ENCODE data around the gene RXRA.
"Not testable (repeated sequence)": the region's sequence is repeated elsewhere in the genome, so short reads cannot be mapped to it uniquely, and the experiment has no call there.

The RXRA gene

GRCh38 chr9:134308639-134309220 lies 17.5 kb upstream of the RXRA start:
- DNase-seq (ENCODE audit: low read depth) = not testable (repeated sequence)

DNA sequence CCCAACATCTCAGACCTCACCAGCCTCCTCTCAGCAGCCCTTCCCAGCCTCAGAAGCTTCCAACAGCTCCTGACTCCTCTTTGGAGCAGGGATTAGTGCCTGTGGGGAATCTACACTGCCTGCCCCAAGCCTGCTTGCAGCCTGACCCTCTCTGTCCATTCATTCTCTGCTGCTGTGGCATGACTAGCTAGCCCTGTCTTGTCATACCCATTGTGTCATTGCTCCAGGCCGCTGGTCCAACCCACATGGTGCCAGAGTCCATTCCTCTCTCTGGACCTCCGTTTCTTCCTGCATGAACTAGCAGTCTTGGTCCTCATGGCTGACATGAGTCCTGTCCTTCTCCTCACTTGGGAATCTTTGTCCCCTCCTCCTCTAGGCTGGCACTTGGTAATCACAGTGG lies 12.8 kb upstream of the RXRA start:
- DNase-seq (ENCODE audit: low read depth) = no peak

GRCh38 chr9:134314039-134314949 lies 12.0 kb upstream of the RXRA start:
- DNase-seq (ENCODE audit: low read depth) = no peak

- no peak for DNase-seq (ENCODE audit: low read depth)
Measured at GRCh38 chr9:134314950-134315715, 11.1 kb upstream of the RXRA start.

DNA sequence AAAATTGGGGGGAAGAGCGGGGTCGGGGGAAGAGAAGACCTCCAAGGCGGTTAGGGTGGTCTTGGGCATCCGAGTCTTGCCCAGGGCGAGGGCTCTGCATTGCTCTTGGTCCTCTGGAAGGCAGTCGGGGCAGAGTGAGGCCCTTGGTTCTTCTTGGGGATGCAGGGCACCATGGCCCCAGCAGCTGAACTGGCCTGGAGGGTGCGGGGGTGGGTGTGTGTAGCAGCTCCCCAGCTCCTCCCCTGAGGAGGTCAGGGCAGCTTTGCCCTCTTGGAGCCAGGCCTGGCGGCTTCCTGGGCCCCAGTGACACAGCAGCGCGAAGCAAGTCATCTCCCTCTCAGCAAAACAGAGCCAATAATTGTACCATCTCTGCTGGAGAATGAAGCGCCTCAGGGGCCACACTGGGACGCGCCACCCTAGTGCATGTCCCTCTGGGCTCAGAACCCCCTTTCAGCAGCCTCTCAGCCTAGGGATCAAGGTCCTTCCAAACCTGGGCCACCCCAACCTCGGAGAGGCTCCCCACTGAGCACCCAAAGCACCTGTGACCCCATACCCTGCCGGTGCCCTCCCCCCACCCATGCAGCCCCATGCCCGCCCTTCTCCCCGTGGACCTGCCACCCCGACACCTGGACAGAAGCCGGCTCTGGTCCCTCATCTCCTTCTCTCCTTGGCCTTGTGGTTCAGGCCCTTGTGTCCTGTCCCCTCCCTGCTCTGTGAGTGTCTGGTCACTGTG lies 10.4 kb upstream of the RXRA start:
- DNase-seq (ENCODE audit: low read depth) = no peak

- no peak for DNase-seq (ENCODE audit: low read depth)
Measured at GRCh38 chr9:134316449-134317160, 9.7 kb upstream of the RXRA start.

DNA sequence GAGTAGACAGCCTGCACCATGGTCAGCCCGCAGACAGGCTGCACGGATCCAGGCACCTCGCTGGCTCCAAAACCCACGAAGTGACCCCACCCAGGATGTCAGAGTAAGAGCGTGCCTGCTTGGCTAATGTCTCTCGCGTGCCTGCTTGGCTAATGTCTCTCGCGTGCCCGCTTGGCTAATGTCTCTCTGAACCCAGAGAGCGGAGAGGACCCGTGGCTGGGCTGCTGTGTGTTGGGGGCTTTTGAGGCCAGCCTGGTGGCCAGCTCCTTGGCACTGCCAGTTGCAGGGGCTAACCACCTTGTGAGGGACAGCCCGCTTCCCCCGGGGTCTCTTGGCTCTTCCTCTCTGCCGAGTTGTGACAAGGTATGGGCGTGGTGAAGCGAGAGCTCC lies 8.9 kb upstream of the RXRA start:
- no peak for DNase-seq (ENCODE audit: low read depth)

GRCh38 chr9:134317790-134318414 lies 8.4 kb upstream of the RXRA start:
- no peak for DNase-seq (ENCODE audit: low read depth)

- DNase-seq (ENCODE audit: low read depth) = no peak
Measured at GRCh38 chr9:134318481-134318891, 7.8 kb upstream of the RXRA start.

DNA sequence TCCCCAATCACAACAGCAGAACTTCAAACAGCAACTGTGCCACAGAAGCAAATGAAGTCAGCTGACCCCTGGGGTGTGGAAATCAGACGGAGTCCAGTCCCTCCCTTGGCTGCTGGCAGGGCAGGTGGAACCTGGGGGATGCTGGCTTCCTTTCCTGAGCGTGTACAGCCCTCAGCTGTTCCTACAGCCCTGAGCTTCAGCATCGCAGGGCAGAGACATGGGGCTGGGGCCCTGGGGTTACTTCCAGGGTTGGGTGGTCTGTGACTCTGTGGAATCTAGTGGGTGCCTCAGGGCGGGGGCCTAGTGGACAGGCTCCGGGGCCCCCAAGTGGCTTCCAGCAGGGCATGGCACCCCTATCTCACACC lies 7.3 kb upstream of the RXRA start:
- no peak for DNase-seq (ENCODE audit: low read depth)

- no peak for DNase-seq (ENCODE audit: low read depth)
Measured at GRCh38 chr9:134319306-134320125, 6.7 kb upstream of the RXRA start.

DNA sequence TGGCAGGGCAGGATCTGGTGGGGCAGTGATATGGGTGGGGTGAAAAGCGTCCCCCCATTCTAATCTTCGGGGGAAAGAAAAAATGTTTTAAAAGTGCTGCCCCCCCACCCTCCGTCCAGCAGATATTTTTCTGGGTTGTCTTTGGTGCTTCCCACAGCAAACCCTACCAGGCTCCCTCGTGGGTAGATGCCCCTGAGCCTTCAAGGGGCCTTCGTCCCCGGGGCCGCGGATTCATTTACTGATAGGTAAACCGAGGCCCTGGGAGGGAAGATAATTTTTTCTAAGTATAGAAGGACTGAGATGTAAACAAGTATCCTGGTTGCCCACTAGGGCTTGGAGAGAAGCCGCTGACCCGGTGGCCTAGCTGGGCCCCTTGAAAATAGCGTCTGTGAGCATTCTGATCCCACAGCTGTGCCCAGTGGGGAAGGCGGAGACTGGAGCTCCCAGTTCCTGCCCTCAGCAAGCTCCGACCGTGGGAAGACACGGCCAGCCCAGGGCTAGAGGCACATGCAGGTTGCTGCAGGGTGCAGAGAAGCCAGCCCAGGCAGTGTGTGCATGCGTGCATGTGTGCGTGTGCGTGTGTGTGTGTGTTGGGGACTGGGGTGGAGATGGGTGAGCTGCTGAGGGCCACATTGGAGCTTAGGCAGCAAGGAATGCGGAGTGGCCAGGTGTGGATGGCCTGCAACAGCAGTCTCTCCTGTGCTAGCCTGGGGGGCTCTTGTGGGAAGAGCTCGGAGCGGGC lies 6.0 kb upstream of the RXRA start:
- DNase-seq (ENCODE audit: low read depth) = no peak

DNA sequence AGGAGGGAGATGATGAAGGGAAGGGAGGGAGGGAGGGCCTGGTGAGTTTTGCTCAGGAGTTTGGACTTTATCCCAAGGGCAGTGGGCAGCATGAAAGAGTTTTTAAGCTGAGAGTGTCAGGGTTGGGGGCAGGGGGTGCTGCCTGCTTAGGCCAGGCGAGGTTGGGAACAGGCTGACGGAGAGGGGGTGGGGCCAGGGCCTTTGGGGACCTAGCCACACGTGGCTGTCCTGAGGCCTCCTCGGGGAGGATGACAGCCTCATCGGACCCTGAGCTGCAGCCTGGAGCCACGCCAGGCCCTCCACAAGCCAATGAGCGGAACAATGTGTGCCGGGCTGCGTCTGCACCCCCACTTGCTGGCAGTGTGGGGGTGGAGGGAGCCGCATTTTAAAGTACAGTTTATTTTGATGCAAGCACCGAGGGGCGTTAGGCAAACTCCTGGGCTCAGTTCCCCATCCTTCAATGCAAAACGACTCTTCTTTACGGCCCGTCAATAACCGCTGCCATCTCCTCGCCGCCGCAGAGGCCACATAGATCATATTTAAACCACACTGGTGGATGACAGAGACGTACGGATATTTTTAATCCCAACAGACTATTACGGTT lies 5.3 kb upstream of the RXRA start:
- no peak for DNase-seq (ENCODE audit: low read depth)

DNA sequence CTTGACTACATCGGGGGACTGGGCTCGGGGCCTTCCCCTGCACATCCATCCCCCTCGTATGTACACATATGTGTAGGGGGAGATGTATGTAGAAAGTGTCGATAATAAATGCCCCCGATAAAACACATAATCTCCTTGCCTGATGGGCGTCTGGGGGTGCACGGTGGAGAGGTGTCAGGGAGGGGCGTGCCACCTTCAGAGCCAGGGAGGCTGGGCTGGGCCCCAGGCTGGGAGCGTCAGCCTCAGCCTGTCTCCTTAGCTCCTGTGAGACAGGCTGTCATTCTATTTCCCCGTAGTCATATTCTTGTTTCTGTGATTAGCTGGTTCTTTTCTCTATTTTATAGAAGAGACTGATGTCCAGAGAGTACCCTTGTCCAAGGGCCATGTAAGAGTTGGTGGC lies 4.7 kb upstream of the RXRA start:
- no peak for DNase-seq (ENCODE audit: low read depth)

GRCh38 chr9:134321946-134322741 lies 4.1 kb upstream of the RXRA start:
- no peak for DNase-seq (ENCODE audit: low read depth)

DNA sequence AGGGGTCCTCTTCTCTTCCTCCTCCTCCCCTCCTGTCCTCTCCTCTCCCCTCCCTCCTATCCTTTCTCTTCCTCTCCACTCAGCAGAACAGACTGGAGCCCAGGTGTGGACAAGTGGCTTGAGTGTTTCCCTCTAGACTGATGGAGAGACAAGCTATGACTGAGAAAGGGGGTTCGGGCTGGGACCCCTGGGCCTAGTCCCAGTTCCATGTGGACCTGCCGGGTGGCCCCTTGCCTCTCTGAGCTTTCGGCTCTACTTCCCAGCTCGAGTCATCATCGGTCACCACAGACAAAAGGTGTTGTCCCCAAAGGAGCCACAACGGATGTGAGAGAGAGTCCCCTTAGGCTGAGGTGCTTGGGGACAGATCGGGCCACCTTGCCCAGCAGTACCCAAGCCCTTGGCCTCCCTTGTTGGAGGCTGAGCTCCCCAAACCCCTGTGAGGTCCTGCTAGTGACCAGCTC lies 3.4 kb upstream of the RXRA start:
- DNase-seq (ENCODE audit: low read depth) = no peak

DNA sequence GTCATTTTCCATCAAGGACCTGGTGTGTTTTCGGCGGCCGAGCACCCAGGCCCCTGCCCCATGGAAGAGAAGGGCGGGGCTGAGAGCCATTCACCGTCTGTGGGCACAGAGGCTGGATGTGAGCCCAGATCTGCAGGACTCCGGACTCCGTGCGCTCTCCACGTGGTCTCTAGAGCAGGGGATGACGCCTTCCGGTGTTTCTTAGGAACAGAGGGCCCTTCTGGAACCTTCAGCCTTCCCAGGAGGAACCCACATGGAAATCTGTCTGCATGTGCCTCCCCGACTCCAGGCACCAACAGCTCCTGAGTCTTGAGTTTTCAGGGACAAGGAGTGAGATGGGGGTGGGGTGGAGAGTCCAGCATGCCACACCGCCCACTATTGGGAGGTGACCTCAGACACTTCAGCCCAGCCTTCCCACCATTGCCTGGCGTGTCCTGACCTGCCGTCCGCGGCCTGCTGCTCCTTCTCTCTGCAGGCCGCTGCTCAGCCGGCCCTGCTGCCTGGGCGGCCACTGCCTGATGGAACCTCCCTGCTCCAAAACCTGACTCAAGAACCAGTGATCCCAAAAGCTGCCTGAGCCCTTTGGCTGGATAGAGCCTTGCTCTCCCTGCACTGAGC lies 2.4 kb upstream of the RXRA start:
- DNase-seq (ENCODE audit: low read depth) = no peak

Data from GM04503 (cell line).